ENCODE data around the gene DST. TPM values are rescaled to one million over a fixed set of nuclear protein-coding genes. Genes with fewer than 3 reads are reported as not detected.
"Not testable (repeated sequence)": the region's sequence is repeated elsewhere in the genome, so short reads cannot be mapped to it uniquely, and the experiment has no call there.

DST gene
- total and polyA plus RNA-seq, 11 donors, result 107 to 607 (median 366) TPM

DNA sequence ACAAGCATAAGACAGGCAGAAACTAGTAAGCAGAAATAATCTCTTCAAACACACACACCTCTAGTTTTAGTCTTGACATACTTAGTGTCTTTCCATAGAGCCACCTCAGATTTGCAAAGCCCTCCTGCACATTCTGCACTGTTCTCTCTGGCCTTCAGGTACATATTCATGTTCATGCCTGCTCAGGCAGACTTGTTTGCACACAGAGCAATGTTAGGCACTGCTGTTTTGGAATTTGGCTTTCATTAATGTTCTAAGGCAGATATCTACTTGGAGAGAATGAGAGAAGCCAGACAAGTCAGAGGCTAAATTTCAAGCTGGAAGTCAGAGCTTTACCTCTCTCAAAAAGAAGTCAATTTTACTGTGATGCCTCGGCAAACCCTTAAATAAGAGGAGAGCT, 21.3 kb upstream of the DST start:
- Histone ChIP-seq H3K36me3 (peaks cover 0 to 12% (median 0%) of the 10 kb centered on the region in 9 donors), H3K27me3 (no peaks in the 10 kb centered on the region), H3K9me3 (no peaks in the 10 kb centered on the region), H3K27ac (peak overlapping the region in 6 of 12 donors; percentile 3 to 53 (median 40)), H3K4me1 (peaks cover 0 to 64% (median 28%) of the 10 kb centered on the region in 12 donors), H3K4me3 (no peak overlapping the region)
- 13 to 48% (median 44%) methylated on average over 1 of the region's 1 CpG for WGBS, 4 donors
- intact Hi-C loops (cut with DNase I), result no loop called here
- ATAC-seq (peak; percentile 53 to 63 (median 60)), DNase-seq (no peak)
- TF ChIP-seq CTCF (IDR thresholded peaks at IDR 0.05), result no peak
- TF ChIP-seq POLR2A (IDR thresholded peaks at IDR 0.05), result no peak

- Histone ChIP-seq H3K4me1 (peaks cover 0 to 65% (median 28%) of the 10 kb centered on the region in 12 donors), H3K27me3 (no peaks in the 10 kb centered on the region), H3K27ac (peak overlapping the region in 2 of 12 donors; percentile 12 to 44), H3K9me3 (no peaks in the 10 kb centered on the region), H3K4me3 (no peak overlapping the region), H3K36me3 (peaks cover 0 to 7% (median 0%) of the 10 kb centered on the region in 9 donors)
- ATAC-seq (peak; percentile 16 to 51 (median 34)), DNase-seq (no peak)
- TF ChIP-seq POLR2A (IDR thresholded peaks at IDR 0.05), result no peak
- TF ChIP-seq CTCF (IDR thresholded peaks at IDR 0.05), result no peak
- 49 to 63% (median 54%) methylated on average over 3 of the region's 3 CpGs for WGBS, 4 donors
- intact Hi-C loops (cut with DNase I), result no loop called here
Observed at GRCh38 chr6:56663344-56663743, 20.7 kb upstream of the DST start.

DNA sequence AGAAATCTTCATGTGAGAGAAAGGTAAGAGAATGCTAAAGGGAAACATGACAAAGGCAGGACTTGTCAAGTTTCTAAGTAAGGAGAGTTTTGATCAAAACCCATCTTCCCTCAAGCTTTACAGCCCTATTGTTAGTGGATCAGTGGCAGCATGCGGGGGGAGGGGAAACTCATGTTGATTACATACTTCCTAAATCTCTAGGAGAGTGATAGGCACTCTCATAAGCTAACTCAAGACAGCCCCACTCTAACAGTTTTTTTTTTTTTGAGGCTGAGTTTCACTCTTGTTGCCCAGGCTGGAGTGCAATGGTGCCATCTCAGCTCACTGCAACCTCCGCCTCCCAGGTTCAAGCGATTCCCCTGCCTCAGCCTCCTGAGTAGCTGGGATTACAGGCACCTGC, 18.6 kb upstream of the DST start:
- peaks cover under 1 to 66% (median 32%) of the 10 kb centered on the region in 12 donors for H3K4me1 ChIP-seq
- 89 to 92% (median 92%) methylated on average over 3 of the region's 3 CpGs for WGBS, 4 donors
- H3K36me3 ChIP-seq; H3K9me3 ChIP-seq; H3K27me3 ChIP-seq; H3K4me3 ChIP-seq; intact Hi-C loops (cut with DNase I); H3K27ac ChIP-seq; DNase-seq; ATAC-seq: not testable (repeated sequence)

- DNase-seq, result no peak
- Histone ChIP-seq H3K4me3 (no peak overlapping the region), H3K4me1 (peaks cover 4 to 76% (median 42%) of the 10 kb centered on the region in 12 donors), H3K27ac (peak overlapping the region in 2 of 12 donors; percentile 13 to 33), H3K9me3 (no peaks in the 10 kb centered on the region), H3K36me3 (no peaks in the 10 kb centered on the region), H3K27me3 (no peaks in the 10 kb centered on the region)
- no peak for TF ChIP-seq POLR2A (IDR thresholded peaks at IDR 0.05)
- TF ChIP-seq CTCF (IDR thresholded peaks at IDR 0.05), result no peak
- 58 to 73% (median 71%) methylated on average over 3 of the region's 3 CpGs for WGBS, 4 donors
- intact Hi-C loops (cut with DNase I), result no loop called here
- no peak for ATAC-seq
Observed at GRCh38 chr6:56660381-56660730, 17.7 kb upstream of the DST start.

GRCh38 chr6:56659721-56660380, 17.2 kb upstream of the DST start:
- intact Hi-C loops (cut with DNase I), result no loop called here
- no peak for DNase-seq
- peak in 2 of 4 donors; percentile 18 to 28 for ATAC-seq
- H3K27ac ChIP-seq, result peak overlapping the region in 2 of 12 donors; percentile 13 to 33
- H3K27me3 ChIP-seq, result no peaks in the 10 kb centered on the region
- no peak overlapping the region for H3K4me3 ChIP-seq
- H3K9me3 ChIP-seq, result no peaks in the 10 kb centered on the region
- WGBS, 4 donors, result 54 to 68% (median 65%) methylated on average over 2 of the region's 2 CpGs
- no peak for TF ChIP-seq CTCF (IDR thresholded peaks at IDR 0.05)
- TF ChIP-seq POLR2A (IDR thresholded peaks at IDR 0.05), result no peak
- H3K4me1 ChIP-seq, result peaks cover 4 to 78% (median 45%) of the 10 kb centered on the region in 12 donors
- H3K36me3 ChIP-seq, result no peaks in the 10 kb centered on the region

Measured in heart left ventricle (tissue), 16 donors.